Naive thymus-derived CD8-positive, alpha-beta T cell (primary cell): ENCODE measurements around the gene IPPK. TPM values are rescaled to one million over a fixed set of nuclear protein-coding genes. Genes with fewer than 3 reads are reported as not detected.

Experiments used
- ATAC-seq, 2 donors: fragments of 150-1000 bp; cut with Tn5 transposase in 1 of 2; sonication (Bioruptor Pico), chemical (Tn5 transposase) in 1 of 2; 1 replicate in 1 of 2; 2 replicates in 1 of 2; pipeline ENCODE4 v1.10.0; 2021; ENCODE audit warnings: mild to moderate bottlenecking in 2 of 2, moderate library complexity in 2 of 2
- POLR2A ChIA-PET: fragments of 350-600 bp; sonication (Branson Sonifier 250); formaldehyde crosslinking; loops from one replicate; lab custom pipeline; 2021; ENCODE audit warnings: antibody characterized with exemption; lab: Charles Lee
- DNase-seq, 10 donors: peaks; one replicate each; pipeline versions ENCODE4 v3.0.0 to v3.0.0-alpha.2; 2020 to 2022
- H3K27ac Mint-ChIP-seq, 10 donors: one replicate each; pipeline ENCODE4 v1.8.0; 2020 to 2022; ENCODE audit warnings: mild to moderate bottlenecking in 10 of 10, mixed read lengths in 10 of 10, moderate library complexity in 4 of 10, inconsistent platforms in 1 of 10
- H3K27me3 Mint-ChIP-seq, 5 donors: one replicate each; pipeline ENCODE4 v1.8.0; 2021 to 2022; ENCODE audit warnings: mixed read lengths in 5 of 5
- H3K36me3 Mint-ChIP-seq, 3 donors: one replicate each; pipeline ENCODE4 v1.8.0; 2020 to 2022; ENCODE audit warnings: mixed read lengths in 3 of 3, mild to moderate bottlenecking in 2 of 3, inconsistent platforms in 1 of 3
- H3K4me1 Mint-ChIP-seq, 4 donors: one replicate each; pipeline ENCODE4 v1.8.0; 2021 to 2022; ENCODE audit warnings: mixed read lengths in 4 of 4
- H3K4me3 Mint-ChIP-seq, 10 donors: one replicate each; pipeline ENCODE4 v1.8.0; 2020 to 2022; ENCODE audit warnings: mild to moderate bottlenecking in 10 of 10, mixed read lengths in 10 of 10, moderate library complexity in 6 of 10, inconsistent platforms in 1 of 10
- H3K9me3 Mint-ChIP-seq, 9 donors: one replicate each; pipeline ENCODE4 v1.8.0; 2020 to 2022; ENCODE audit warnings: mixed read lengths in 9 of 9, mild to moderate bottlenecking in 3 of 9, inconsistent platforms in 1 of 9, moderate library complexity in 1 of 9
- polyA plus RNA-seq, 3 donors: library from polyadenylated mRNA; unstranded; fragments of 300-500 nt; fragmentation: Illumina TruSeq; gene quantifications; one replicate each; pipeline ENCODE4 v1.2.3, GENCODE V29; 2021
- total RNA-seq, 8 experiments: library from RNA in 2 of 8; stranded (reverse) in 2 of 8; gene quantifications; one replicate each; pipeline ENCODE4 v1.2.3 and lab custom pipeline; 2021 to 2026

IPPK gene
- total and polyA plus RNA-seq, 5 experiments from 2014 or later, result 4.4 to 9.3 (median 8.5) TPM

DNA sequence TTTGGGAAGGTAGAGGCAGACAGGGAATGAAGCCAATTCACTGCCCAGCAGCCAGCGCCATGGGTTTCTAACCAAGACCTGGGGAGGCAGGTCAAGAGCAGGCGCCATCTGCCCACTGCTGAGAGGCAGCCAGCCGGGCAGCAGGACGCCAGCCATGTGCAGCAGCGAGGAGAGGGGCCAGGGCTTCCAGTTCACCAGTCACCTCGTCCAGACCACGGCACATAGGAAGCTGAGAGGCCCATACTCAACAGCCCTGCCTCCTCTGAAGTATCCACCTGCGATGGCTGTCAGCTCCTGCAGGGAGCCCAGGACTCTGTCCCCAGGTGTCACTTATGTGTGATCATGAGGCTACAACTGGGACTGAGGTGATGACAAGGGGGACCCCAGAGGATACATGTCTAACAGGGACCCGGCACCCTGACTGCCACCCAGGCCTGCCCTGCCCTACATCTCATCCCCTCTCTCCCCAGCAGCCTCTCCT lies 30.1 kb downstream of the IPPK start:
- H3K27ac Mint-ChIP-seq, result no peak overlapping the region
- POLR2A ChIA-PET, result no interaction called here
- H3K4me3 Mint-ChIP-seq, result no peak overlapping the region
- peaks cover 7 to 88% (median 11%) of the 10 kb centered on the region in 3 donors for H3K36me3 Mint-ChIP-seq
- no peaks in the 10 kb centered on the region for H3K27me3 Mint-ChIP-seq
- no peak for DNase-seq
- peaks cover 0 to 2% (median 0%) of the 10 kb centered on the region in 9 donors for H3K9me3 Mint-ChIP-seq
- no peak for ATAC-seq
- H3K4me1 Mint-ChIP-seq, result peaks cover 0 to 2% (median 0%) of the 10 kb centered on the region in 4 donors

DNA sequence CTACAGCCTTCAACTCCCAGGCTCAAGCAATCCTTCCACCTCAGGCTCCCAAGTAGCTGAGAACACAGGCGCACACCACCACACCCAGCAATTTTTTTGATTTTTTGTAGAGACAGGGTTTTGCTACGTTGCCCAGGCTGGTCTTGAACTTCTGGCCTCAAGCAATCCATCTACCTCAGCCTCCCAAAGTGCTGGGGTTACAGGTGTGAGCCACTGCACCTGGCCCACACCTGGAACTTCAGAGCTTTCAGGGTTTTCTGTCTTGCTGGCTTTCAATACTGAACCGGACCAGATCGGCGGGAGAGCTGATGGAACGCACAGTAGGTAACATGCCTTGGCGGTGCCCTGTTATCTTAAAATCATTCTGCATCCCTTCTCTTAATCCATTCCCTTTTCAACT lies 30.8 kb downstream of the IPPK start:
- Mint-ChIP-seq H3K27me3 (no peaks in the 10 kb centered on the region), H3K4me3 (no peak overlapping the region), H3K27ac (no peak overlapping the region), H3K4me1 (peaks cover 0 to 2% (median 0%) of the 10 kb centered on the region in 4 donors), H3K36me3 (peaks cover 4 to 88% (median 5%) of the 10 kb centered on the region in 3 donors), H3K9me3 (no peaks in the 10 kb centered on the region)
- DNase-seq (no peak), ATAC-seq (no peak)
- POLR2A ChIA-PET, result no interaction called here

DNA sequence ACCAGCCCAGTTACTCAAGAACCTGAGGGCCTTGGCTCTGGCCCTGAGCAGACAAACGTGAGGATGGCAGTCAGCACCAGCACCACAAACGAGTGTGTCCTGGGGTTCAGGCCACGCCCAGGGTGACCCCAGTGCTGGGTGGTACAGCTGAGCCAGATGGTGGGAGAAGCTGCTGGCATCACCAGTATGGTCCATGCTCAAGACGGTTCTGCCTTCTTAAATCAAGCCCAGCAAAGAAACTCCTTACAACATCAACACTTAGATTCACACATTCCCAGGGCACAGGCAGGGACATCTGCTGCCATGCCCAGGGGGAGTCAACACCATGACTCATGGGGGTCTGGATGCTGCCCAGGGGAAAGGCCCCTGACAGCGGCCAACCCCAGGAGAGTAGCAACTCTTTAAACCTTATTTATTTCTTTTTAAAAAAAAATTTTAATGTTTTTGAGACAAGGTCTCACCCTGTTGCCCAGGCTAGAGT lies 31.3 kb downstream of the IPPK start:
- Mint-ChIP-seq H3K4me1 (peaks cover 0 to 2% (median 0%) of the 10 kb centered on the region in 4 donors), H3K36me3 (peaks cover 0 to 88% (median 6%) of the 10 kb centered on the region in 3 donors), H3K27ac (peak overlapping the region in 1 of 10 donors; percentile 4), H3K27me3 (no peaks in the 10 kb centered on the region), H3K4me3 (no peak overlapping the region), H3K9me3 (no peaks in the 10 kb centered on the region)
- POLR2A ChIA-PET, result no interaction called here
- DNase-seq (no peak), ATAC-seq (no peak)

- Mint-ChIP-seq H3K4me3 (no peak overlapping the region), H3K9me3 (no peaks in the 10 kb centered on the region), H3K27me3 (no peaks in the 10 kb centered on the region), H3K36me3 (peaks cover 0 to 88% (median 9%) of the 10 kb centered on the region in 3 donors), H3K4me1 (peaks cover 0 to 2% (median 0%) of the 10 kb centered on the region in 4 donors), H3K27ac (peak overlapping the region in 1 of 10 donors; percentile 4)
- POLR2A ChIA-PET, result no interaction called here
- no peak for DNase-seq
- ATAC-seq, result no peak
These were observed 31.9 kb downstream of the IPPK start for GRCh38 chr9:92637886-92638620.

GRCh38 chr9:92637326-92637725 lies 32.6 kb downstream of the IPPK start:
- POLR2A ChIA-PET, result no interaction called here
- H3K36me3 Mint-ChIP-seq, result peaks cover 0 to 87% (median 5%) of the 10 kb centered on the region in 3 donors
- ATAC-seq (no peak), DNase-seq (no peak)
- H3K9me3 Mint-ChIP-seq, result no peaks in the 10 kb centered on the region
- H3K27ac Mint-ChIP-seq, result no peak overlapping the region
- no peak overlapping the region for H3K4me3 Mint-ChIP-seq
- H3K27me3 Mint-ChIP-seq, result no peaks in the 10 kb centered on the region
- peaks cover 0 to 2% (median 0%) of the 10 kb centered on the region in 4 donors for H3K4me1 Mint-ChIP-seq

DNA sequence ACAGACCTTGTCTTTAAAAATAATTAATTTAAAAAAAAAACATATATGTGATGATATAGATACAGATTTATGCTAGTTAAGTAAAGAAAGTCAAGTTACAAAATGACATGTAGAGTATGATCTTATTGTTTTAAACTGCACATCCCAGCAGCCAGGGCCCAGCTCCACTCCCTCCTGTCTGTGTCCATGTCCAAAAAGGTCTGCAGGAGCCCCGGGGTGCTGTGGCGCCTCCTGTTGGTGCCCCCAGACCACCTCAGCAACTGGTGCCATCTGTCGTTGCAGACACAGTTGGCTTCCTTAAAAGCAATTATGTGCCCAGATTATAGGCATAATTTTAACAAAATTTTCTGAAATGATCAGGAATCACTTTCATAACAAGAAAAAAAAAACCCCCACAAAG lies 33.3 kb downstream of the IPPK start:
- no peak overlapping the region for H3K4me3 Mint-ChIP-seq
- POLR2A ChIA-PET, result no interaction called here
- H3K9me3 Mint-ChIP-seq, result no peaks in the 10 kb centered on the region
- no peak overlapping the region for H3K27ac Mint-ChIP-seq
- DNase-seq, result no peak
- peaks cover 0 to 2% (median 0%) of the 10 kb centered on the region in 4 donors for H3K4me1 Mint-ChIP-seq
- ATAC-seq, result no peak
- no peaks in the 10 kb centered on the region for H3K27me3 Mint-ChIP-seq
- H3K36me3 Mint-ChIP-seq, result peaks cover 0 to 88% (median 12%) of the 10 kb centered on the region in 3 donors

DNA sequence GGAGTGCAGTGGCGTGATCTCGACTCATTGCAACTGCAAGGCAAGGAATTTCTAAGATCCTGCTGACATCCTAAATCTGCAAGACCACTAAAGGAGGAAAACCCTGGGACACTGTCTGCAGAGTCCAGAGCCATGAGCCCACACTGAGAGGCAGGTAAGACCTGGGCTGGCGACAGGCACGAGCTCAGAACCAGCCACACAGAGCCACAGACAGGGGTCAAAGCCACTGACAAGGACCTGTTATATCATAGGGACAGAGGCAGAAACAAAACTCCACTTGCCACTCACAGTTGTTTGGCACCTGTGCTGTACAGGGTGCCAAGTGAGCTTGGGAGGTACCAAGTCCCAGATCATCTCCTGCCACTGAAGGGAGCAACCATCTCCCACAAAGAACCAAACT lies 34.2 kb downstream of the IPPK start:
- Mint-ChIP-seq H3K27ac (peak overlapping the region in 2 of 10 donors; percentile 24 to 38), H3K4me1 (peaks cover 0 to 2% (median 0%) of the 10 kb centered on the region in 4 donors), H3K9me3 (no peaks in the 10 kb centered on the region), H3K4me3 (no peak overlapping the region), H3K36me3 (peaks cover 0 to 86% (median 13%) of the 10 kb centered on the region in 3 donors), H3K27me3 (no peaks in the 10 kb centered on the region)
- POLR2A ChIA-PET, result no interaction called here
- DNase-seq (no peak), ATAC-seq (no peak)

DNA sequence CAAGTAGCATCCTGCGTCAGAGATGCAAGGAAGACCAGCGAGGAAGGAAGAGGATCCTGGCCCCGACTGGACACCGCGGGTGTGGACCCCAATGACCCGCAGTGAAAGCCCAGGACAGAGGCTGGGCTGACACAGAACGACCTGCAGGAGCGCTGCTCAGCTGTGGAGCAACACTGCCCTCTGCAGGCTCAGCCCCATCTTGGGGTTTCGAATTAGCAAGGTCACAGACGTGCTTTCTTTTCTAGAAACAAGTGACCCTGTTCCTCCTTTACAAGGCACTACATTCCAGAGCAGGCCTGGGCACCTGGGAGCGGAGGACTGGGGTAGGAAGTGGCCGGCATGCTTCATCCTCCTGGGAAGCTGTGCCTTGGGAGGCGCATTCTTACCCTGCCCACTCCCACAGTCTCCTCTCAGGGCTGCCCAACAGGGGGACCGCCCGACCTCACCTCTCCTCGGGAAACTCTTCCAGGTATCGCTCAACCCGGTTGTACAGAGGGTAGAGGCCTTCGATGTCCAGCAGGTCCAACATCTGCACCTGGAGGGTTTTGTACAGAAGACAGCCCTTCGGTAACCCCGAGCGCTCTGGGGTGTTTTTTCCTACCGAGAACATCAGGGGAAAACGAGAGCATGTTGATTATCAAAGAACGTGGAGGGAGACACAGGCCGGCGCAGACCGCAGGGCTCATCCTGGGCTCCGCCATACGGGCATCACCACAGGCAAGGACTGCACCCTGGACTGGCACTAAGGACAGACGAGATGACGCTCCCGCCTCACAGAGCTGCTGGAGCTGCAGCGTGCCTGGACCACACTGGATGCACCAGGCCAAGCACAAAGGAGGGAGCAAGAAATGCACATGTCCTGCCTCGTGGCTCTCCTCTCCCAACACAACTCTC lies 35.0 kb downstream of the IPPK start:
- no peaks in the 10 kb centered on the region for H3K9me3 Mint-ChIP-seq
- no peaks in the 10 kb centered on the region for H3K27me3 Mint-ChIP-seq
- peaks cover 0 to 4% (median 0%) of the 10 kb centered on the region in 4 donors for H3K4me1 Mint-ChIP-seq
- H3K4me3 Mint-ChIP-seq, result no peak overlapping the region
- POLR2A ChIA-PET, result interaction anchor here (0.6 kb wide), 1 partner anchor 1082 kb away, joined by 5 read pairs; no protein-coding TSS in a partner anchor
- ATAC-seq (peak; percentile 68 to 79), DNase-seq (peak in 9 of 10 donors; percentile 24 to 55 (median 40))
- no peak overlapping the region for H3K27ac Mint-ChIP-seq
- H3K36me3 Mint-ChIP-seq, result peaks cover 7 to 89% (median 20%) of the 10 kb centered on the region in 3 donors

DNA sequence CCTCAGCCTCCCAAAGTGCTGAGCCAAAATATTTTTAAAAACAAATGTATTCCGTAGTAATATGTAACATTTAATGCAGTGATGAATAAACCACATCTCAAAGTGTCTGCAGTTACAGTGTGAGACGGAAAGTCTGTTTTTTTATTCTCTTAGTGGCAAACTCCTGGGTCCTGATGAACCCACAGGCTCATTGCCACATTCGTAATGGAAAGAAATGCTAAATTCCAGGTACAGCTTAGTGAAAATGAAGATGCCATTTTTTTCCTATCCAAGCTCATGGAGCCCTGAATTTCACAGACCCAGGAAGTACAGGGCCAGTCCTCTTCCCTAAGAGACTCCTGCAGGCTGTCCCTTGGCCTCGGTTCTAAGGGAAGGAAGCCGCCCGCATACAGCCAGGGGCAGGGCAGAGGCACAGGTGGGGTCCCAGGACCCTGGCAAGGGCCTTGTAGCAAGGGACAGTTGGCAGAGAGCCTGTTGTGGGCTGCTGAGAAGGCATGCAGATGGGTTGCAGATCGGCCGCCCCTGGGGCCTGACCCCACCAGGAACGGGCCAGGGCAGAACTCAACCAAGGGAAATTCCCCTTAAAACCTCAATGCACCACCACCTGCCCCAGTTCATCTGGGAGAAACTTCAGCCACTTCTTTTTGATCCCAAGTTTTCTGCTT lies 36.2 kb downstream of the IPPK start:
- H3K27me3 Mint-ChIP-seq, result no peaks in the 10 kb centered on the region
- POLR2A ChIA-PET, result no interaction called here

GRCh38 chr9:92632641-92633040 lies 37.3 kb downstream of the IPPK start:
- H3K9me3 Mint-ChIP-seq, result no peaks in the 10 kb centered on the region
- DNase-seq (no peak), ATAC-seq (no peak)
- H3K4me1 Mint-ChIP-seq, result peaks cover 0 to 5% (median 0%) of the 10 kb centered on the region in 4 donors
- H3K4me3 Mint-ChIP-seq, result no peak overlapping the region
- no peaks in the 10 kb centered on the region for H3K27me3 Mint-ChIP-seq
- POLR2A ChIA-PET, result no interaction called here
- H3K36me3 Mint-ChIP-seq, result peaks cover 17 to 92% (median 33%) of the 10 kb centered on the region in 3 donors
- no peak overlapping the region for H3K27ac Mint-ChIP-seq

More for the DNA sequence above, 36.2 kb downstream of the IPPK start:
- H3K4me3 Mint-ChIP-seq, result no peak overlapping the region
- no peak overlapping the region for H3K27ac Mint-ChIP-seq
- no peak for DNase-seq
- no peaks in the 10 kb centered on the region for H3K9me3 Mint-ChIP-seq
- ATAC-seq, result no peak
- peaks cover 12 to 92% (median 28%) of the 10 kb centered on the region in 3 donors for H3K36me3 Mint-ChIP-seq
- peaks cover 0 to 4% (median 0%) of the 10 kb centered on the region in 4 donors for H3K4me1 Mint-ChIP-seq

- Mint-ChIP-seq H3K4me3 (no peak overlapping the region), H3K27me3 (no peaks in the 10 kb centered on the region), H3K36me3 (peaks cover 17 to 92% (median 36%) of the 10 kb centered on the region in 3 donors), H3K4me1 (peaks cover 0 to 7% (median 0%) of the 10 kb centered on the region in 4 donors), H3K27ac (peak overlapping the region in 1 of 10 donors; percentile 58), H3K9me3 (no peaks in the 10 kb centered on the region)
- ATAC-seq (no peak), DNase-seq (no peak)
- POLR2A ChIA-PET, result no interaction called here
These were observed 38.2 kb downstream of the IPPK start for GRCh38 chr9:92631452-92632343.
